Measurements from ENCODE around the gene NBPF10.
"Not testable (repeated sequence)": the region's sequence is repeated elsewhere in the genome, so short reads cannot be mapped to it uniquely, and the experiment has no call there.

The NBPF10 gene, protein sequence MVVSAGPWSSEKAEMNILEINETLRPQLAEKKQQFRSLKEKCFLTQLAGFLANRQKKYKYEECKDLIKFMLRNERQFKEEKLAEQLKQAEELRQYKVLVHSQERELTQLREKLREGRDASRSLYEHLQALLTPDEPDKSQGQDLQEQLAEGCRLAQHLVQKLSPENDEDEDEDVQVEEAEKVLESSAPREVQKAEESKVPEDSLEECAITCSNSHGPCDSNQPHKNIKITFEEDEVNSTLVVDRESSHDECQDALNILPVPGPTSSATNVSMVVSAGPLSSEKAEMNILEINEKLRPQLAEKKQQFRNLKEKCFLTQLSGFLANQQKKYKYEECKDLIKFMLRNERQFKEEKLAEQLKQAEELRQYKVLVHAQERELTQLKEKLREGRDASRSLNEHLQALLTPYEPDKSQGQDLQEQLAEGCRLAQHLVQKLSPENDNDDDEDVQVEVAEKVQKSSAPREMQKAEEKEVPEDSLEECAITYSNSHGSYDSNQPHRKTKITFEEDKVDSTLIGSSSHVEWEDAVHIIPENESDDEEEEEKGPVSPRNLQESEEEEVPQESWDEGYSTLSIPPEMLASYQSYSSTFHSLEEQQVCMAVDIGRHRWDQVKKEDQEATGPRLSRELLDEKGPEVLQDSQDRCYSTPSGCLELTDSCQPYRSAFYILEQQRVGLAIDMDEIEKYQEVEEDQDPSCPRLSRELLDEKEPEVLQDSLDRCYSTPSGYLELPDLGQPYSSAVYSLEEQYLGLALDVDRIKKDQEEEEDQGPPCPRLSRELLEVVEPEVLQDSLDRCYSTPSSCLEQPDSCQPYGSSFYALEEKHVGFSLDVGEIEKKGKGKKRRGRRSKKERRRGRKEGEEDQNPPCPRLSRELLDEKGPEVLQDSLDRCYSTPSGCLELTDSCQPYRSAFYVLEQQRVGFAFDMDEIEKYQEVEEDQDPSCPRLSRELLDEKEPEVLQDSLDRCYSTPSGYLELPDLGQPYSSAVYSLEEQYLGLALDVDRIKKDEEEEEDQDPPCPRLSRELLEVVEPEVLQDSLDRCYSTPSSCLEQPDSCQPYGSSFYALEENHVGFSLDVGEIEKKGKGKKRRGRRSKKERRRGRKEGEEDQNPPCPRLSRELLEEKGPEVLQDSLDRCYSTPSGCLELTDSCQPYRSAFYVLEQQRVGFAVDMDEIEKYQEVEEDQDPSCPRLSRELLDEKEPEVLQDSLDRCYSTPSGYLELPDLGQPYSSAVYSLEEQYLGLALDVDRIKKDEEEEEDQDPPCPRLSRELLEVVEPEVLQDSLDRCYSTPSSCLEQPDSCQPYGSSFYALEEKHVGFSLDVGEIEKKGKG (N-terminal part only)

DNA sequence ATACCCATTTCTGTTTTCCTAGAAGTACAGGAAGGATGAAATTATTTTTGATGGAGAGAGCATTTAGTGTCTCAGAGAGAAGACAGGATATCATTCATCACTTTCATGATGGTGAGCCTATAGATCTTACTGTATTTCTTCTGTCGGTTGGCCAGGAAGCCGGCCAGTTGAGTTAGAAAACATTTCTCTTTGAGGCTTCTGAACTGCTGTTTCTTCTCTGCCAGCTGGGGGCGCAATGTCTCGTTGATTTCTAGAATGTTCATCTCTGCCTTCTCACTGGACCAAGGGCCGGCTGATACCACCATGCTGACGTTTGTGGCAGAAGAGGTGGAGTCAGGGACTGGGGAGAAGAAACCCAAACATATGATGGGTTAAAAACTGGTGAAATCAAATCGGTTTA lies at the start of gene NBPF10:
TSS of gene NBPF10 (minus strand) at position 340 of the 400 bp plus-strand sequence. CDS start at position 305, 35 bp downstream.
- not testable (repeated sequence) for H3K9me3 ChIP-seq (ENCODE audit: severe bottlenecking); H3K4me3 ChIP-seq (ENCODE audit: low read depth, low read length); DNase-seq; H3K36me3 ChIP-seq; H3K27ac ChIP-seq; H3K27me3 ChIP-seq (ENCODE audit: insufficient read depth, low read depth, severe bottlenecking)

DNA sequence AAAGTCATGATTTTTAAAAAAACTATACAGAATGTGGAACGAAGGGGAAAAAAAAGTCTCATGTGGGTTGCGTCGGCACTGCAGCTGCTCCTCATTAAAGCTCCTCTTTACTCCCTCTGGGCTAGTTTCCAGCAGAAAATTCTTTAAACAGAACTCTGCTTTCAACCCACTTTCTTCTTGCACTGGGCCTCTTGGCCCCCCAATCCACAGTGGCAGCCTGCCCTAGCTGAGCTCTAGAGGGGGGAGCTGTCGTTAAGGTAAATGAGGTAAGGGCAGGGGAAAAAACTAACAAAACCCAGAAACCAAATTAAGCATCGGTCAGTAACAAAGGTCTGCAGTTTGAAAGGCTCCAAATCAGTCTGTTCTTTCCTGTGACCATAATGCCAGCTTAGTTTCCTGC lies 29.9 kb upstream of the NBPF10 start:
- not testable (repeated sequence) for H3K27me3 ChIP-seq (ENCODE audit: insufficient read depth, low read depth, severe bottlenecking); DNase-seq; H3K27ac ChIP-seq; H3K4me3 ChIP-seq (ENCODE audit: low read depth, low read length); H3K9me3 ChIP-seq (ENCODE audit: severe bottlenecking); H3K36me3 ChIP-seq

DNA sequence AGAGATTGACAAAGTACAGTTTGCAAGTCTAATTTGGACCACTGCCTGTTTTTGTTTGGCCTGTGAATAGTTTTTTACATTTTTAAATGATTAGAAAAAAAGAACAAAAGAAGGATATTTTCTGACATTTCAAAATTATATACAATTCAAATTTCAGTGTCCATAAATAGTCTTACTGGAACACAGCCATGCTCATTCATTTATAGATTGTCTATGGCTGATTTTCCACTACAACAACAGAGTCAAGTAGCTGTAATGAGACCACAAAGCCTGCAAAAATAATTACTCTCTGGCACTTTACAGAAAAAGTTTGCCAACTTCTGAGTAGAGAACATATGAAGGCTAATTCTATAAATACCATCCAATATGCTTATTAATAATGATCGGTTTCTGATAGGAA lies 23.1 kb upstream of the NBPF10 start:
- H3K27me3 ChIP-seq (ENCODE audit: insufficient read depth, low read depth, severe bottlenecking); H3K27ac ChIP-seq; DNase-seq; H3K4me3 ChIP-seq (ENCODE audit: low read depth, low read length); H3K9me3 ChIP-seq (ENCODE audit: severe bottlenecking); H3K36me3 ChIP-seq: not testable (repeated sequence)

DNA sequence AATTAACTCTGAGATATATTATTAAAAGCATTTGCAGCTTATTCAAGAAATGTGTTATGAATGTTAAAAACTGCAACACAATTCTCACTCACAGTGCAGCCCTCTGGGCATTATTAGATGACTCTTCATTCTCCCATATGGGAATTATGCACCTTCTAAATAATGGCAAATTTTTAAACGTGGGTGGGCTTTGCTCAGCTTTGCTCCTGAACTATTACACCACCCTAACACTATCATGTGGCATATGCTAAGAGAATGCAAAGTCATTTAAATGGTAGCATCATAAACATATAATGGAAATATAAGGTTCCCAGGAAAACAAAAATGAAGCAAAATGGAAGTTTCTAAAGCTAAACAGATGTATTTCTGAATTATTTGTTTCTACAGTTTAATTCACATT lies 22.7 kb upstream of the NBPF10 start:
- DNase-seq; H3K36me3 ChIP-seq; H3K4me3 ChIP-seq (ENCODE audit: low read depth, low read length); H3K27me3 ChIP-seq (ENCODE audit: insufficient read depth, low read depth, severe bottlenecking); H3K9me3 ChIP-seq (ENCODE audit: severe bottlenecking); H3K27ac ChIP-seq: not testable (repeated sequence)

Data from WERI-Rb-1 (cell line).